HG02840 (cell line): ENCODE data around the gene SLC16A7.
"Not testable (repeated sequence)": the region's sequence is repeated elsewhere in the genome, so short reads cannot be mapped to it uniquely, and the experiment has no call there.

Source experiments
- ATAC-seq: cut with Tn5 transposase; IDR thresholded peaks from one replicate; pipeline ENCODE4 v1.9.1; 2021; ENCODE audit warnings: mild to moderate bottlenecking, moderate library complexity, moderate number of reproducible peaks; ENCODE audit not compliant: unreplicated experiment, low FRiP score

SLC16A7 gene

DNA sequence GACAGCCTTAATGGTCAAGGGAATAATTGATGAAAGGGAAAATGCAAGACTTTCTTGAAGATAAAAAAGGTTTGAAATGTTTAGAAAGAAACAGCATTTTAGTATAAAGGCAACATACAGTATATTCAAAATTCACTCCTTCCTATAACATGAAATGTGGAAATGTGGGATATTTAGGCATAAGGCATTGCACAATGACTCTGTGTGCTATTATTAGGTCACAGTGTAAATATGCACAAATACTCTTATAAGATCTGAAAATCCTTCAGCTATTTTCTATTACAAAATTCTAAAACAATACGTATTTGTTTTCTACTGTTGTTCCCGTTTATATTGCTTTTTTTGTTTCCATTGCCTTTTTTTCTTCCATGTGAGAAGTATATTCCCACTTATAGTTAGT, 127.7 kb downstream of the SLC16A7 start:
- no peak for ATAC-seq

- no peak for ATAC-seq
These were observed 128.3 kb downstream of the SLC16A7 start for GRCh38 chr12:59724011-59724695.

DNA sequence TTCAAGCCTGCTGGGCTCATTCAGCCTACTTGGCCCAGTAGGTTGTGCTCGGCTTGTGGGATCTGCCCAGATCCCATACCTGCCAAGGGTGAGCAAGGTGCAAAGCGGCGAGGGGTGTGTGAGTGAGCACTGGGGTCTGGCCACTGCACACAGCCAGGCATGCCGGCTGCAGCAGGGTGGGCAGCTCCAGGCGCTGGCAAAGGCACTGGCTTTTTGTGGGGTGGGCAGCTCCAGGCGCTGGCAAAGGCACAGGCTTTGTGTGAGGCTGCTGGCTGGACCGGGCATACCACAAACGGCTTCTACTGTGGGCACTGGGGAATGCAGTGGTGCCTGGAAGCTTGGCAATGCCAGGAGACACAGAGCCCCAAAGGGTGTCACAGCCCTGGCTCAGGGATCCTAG, 137.4 kb downstream of the SLC16A7 start:
- ATAC-seq: no peak

DNA sequence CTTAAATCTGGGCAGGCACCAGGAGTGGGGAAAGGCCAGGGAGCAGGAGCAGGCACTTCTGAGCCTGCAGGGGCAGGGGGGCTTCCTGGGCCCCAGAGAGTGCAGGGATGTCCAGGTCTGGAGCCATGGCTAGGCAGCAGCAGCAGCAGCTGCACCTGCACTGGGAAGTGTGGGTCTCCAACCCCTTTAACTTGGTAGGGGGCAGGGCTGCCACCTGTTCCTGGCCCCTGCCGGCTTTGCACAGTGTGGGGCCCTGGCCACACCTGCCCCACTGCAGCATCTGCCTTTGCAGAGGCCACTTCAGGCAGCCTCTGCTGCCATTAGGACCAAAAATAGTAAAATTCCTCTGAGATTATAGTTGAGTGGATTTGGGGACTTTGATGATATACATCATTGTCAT, 138.5 kb downstream of the SLC16A7 start:
- ATAC-seq: no peak

GRCh38 chr12:59735231-59735630, 139.4 kb downstream of the SLC16A7 start:
- no peak for ATAC-seq

DNA sequence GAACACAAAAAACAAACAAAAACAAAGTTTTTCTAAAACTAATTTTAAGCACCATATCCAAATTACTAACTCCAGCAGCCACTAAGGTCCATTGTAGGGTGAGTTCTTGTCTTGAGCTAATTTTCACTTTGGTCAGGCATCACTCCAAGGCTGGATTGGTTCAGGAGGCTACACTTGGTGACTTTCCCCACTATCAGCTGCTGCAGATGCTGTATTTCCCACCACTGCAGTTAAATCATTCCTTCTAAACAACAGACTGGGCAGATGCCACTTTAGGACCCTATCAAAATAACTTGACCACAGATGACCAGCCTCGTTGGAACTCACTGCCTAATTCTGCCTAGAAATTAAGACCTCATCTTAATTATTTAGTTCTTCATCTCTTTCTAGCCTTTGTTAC, 140.5 kb downstream of the SLC16A7 start:
- ATAC-seq: no peak

GRCh38 chr12:59736786-59737185, 141.0 kb downstream of the SLC16A7 start:
- ATAC-seq: no peak

DNA sequence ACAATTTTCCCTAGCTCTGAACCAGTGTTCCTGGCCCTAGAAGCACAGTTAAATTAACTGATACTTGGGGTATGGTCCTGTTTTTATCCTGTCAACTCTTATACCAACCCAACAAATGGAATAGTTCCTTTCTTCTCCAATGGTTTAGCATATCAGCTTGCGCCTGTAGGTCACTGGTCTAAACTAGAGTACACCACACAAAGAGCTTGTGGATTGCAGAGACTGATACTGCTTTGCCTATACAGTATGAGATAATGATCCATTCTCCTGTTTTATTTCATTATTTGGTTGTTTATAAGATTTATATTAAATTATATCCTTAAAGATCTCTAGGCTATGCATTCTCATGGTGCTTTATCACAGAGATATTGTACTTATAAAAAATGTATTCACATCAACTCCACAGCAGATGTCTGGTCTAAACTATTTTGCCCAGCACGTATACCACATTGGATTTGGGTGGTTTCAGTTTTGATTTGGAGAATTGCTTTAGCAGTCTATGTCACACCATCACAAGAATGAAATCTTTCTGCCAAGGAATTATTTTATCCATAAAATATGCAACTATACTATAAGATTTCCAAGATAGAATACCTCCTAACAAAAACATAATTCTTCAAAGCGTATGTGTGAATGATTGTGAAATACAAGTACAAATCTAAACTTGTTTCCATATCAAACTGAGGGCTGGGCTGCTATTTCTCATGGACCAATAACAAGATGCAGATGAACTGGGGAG, 142.1 kb downstream of the SLC16A7 start:
- ATAC-seq: no peak

DNA sequence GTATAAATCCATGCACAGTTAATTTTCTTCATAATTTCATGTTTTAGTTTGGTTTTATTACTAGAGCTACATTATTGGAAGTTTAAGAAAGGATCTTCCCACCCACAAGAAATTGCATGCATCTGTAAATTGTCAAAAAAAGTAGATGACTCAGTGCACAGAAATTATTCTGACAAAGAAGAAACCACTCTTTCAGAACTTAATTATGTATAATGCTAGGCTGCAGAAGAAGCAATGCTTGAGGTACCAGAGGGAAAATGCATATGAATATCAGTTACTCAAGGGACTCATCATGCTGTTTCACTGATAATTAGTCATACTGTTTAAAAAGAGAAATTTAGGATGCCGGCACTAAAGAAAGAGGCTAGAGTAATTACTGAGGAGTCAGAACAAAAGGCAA, 147.0 kb downstream of the SLC16A7 start:
- ATAC-seq: no peak

GRCh38 chr12:59744564-59744963, 148.7 kb downstream of the SLC16A7 start:
- ATAC-seq: no peak

DNA sequence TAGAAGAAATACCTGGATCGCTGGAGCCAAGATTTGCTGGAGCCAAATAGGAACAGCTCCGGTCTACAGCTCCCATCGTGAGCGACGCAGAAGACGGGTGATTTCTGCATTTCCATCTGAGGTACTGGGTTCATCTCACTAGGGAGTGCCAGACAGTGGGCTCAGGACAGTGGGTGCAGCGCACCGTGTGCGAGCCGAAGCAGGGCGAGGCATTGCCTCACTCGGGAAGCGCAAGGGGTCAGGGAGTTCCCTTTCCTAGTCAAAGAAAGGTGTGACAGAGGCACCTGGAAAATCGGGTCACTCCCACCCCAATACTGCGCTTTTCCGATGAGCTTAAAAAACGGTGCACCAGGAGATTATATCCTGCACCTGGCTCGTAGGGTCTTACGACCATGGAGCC, 155.3 kb downstream of the SLC16A7 start:
- not testable (repeated sequence) for ATAC-seq

DNA sequence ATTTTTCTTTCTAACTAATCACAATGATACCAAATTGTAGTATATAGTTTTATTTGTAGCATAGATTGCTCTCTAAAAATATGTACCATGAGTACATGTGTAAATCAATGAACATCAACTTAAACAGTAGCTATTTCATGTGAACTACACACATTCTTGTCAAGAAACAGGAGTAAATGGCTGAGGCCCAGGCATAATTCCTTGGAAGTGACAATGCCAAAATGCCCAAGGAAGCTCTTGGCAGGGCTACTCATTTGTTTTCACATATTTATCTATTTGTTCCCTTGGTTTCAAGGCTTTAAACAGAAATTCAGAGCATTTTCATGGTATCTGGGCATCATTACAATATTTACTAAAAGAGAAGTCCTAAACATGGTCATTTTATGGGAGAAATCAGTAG, 165.7 kb downstream of the SLC16A7 start:
- ATAC-seq: no peak

DNA sequence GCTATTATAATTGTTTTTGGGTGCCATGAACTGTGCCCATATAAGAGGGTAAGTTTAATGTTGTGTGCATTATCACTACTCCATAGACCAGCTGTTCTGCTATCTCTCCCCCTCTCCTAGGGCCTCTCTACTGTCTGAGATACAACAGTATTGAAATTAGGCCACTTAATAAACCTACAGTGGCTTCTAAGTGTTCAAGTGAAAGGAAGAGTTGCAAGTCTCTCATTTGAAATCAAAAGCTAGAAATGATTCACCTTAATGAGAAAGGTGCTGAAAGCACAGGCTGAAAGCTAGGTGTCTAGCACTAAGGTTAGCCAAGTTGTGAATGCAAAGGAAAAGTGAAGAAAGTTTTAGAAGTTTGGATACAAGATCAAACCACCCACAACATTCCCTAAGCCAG, 168.0 kb downstream of the SLC16A7 start:
- ATAC-seq: no peak

DNA sequence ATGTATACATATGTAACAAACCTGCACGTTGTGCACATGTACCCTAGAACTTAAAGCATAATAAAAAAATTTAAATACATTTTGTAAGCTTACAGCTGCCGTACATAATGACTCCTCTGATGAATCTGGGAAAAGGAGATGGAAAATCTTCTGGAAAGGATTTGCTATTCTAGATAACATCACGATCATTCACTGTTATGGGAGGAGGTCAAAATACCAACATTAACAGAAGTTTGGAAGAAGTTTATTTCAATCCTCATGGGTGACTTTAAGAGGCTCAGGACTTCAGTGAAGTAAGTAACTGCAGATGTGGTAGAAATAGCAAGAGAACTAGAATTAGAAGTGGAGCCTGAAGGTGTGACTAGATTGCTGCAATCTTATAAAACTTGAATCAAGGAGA, 172.2 kb downstream of the SLC16A7 start:
- no peak for ATAC-seq

- no peak for ATAC-seq
These were observed 184.8 kb downstream of the SLC16A7 start for GRCh38 chr12:59780605-59781135.

DNA sequence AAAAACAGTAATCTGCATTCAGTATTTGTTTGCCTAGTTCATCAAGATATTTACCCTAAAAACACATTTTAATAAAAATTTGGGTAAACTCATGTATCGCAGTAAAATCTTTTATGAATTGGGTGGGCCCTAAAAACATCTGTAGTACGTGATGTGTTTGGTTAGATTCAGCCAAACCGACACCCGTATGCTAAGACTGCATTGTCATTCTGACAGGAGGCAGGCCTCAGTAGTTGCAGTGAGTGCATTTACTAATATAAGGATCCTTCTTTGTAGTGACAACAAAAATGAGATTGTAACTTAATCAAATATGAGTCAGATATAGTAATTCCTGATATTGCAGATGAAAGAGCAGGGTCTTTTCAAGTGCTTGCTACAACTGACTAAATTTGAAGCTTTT, 191.8 kb downstream of the SLC16A7 start:
- ATAC-seq: no peak

DNA sequence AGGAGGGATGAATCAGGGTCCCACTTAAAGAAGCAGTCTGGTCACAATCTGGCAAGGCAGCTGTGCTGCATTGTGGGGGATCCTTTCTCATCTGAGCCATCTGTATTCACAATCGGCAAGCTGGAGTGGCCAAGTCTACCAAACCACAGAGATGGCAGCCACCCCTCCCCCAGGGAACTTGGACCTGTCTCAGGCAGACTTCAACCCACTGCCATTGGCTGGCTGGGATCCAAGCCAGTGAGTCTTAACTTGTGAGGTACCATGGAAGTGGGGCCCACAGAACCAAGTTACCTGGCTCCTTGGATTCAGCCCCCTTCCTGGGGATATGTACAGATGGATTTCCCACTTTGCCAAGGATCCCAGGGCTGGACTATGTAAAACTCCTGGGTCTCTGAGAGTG, 196.8 kb downstream of the SLC16A7 start:
- ATAC-seq: no peak

GRCh38 chr12:59803735-59804134, 207.9 kb downstream of the SLC16A7 start:
- ATAC-seq: no peak

GRCh38 chr12:59808317-59808910, 212.6 kb downstream of the SLC16A7 start:
- peak; percentile 83 for ATAC-seq

GRCh38 chr12:59811991-59812390, 216.2 kb downstream of the SLC16A7 start:
- ATAC-seq: no peak

DNA sequence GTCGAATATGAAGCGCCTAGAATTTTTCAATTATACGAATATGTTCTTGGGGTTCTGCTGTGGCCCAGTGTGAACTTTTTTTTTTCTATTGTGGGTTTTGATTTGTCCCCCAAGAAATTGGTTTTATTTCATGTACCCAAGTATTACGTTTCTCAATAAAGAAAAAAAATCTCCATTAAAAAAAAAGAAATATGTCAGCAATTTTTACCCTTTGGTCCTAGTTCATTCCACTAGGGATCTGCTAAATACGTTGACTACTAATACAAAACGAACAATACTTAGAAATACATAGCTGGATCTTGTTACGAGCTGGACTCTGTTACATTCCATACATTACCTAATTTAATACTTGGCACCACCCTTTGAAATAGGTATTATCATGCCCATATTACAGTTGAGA, 216.9 kb downstream of the SLC16A7 start:
- no peak for ATAC-seq

GRCh38 chr12:59820594-59821011, 224.8 kb downstream of the SLC16A7 start:
- ATAC-seq: no peak
